ENCODE data around the gene MBD3L5.
"Not testable (repeated sequence)": the region's sequence is repeated elsewhere in the genome, so short reads cannot be mapped to it uniquely, and the experiment has no call there.

The MBD3L5 gene

GRCh38 chr19:7030278-7030677 lies at the start of gene MBD3L5:
Gene MBD3L5 (plus strand): TSS chr19:7030578. CDS start chr19:7030612, 34 bp downstream.
- not testable (repeated sequence) for DNase-seq (ENCODE audit: low read depth, low spot score)

GRCh38 chr19:6983448-6983847 lies 46.9 kb upstream of the MBD3L5 start:
- DNase-seq (ENCODE audit: low read depth, low spot score), result no peak

- DNase-seq (ENCODE audit: low read depth, low spot score), result no peak
Observed at GRCh38 chr19:6987850-6988249, 42.5 kb upstream of the MBD3L5 start.

GRCh38 chr19:6988257-6988656 lies 42.1 kb upstream of the MBD3L5 start:
- DNase-seq (ENCODE audit: low read depth, low spot score), result no peak

GRCh38 chr19:6995054-6995453 lies 35.3 kb upstream of the MBD3L5 start:
- no peak for DNase-seq (ENCODE audit: low read depth, low spot score)

GRCh38 chr19:6996810-6997209 lies 33.6 kb upstream of the MBD3L5 start:
- DNase-seq (ENCODE audit: low read depth, low spot score), result no peak

- no peak for DNase-seq (ENCODE audit: low read depth, low spot score)
Observed at GRCh38 chr19:6997679-6998445, 32.5 kb upstream of the MBD3L5 start.

GRCh38 chr19:6999933-7000332 lies 30.4 kb upstream of the MBD3L5 start:
- DNase-seq (ENCODE audit: low read depth, low spot score), result no peak

- DNase-seq (ENCODE audit: low read depth, low spot score), result no peak
Observed at GRCh38 chr19:7000333-7000732, 30.0 kb upstream of the MBD3L5 start.

GRCh38 chr19:7000816-7001215 lies 29.6 kb upstream of the MBD3L5 start:
- DNase-seq (ENCODE audit: low read depth, low spot score), result no peak

GRCh38 chr19:7004313-7004931 lies 26.0 kb upstream of the MBD3L5 start:
- DNase-seq (ENCODE audit: low read depth, low spot score), result no peak

- no peak for DNase-seq (ENCODE audit: low read depth, low spot score)
Observed at GRCh38 chr19:7006135-7006704, 24.2 kb upstream of the MBD3L5 start.

- no peak for DNase-seq (ENCODE audit: low read depth, low spot score)
Observed at GRCh38 chr19:7007859-7008258, 22.5 kb upstream of the MBD3L5 start.

GRCh38 chr19:7010722-7011593 lies 19.4 kb upstream of the MBD3L5 start:
- DNase-seq (ENCODE audit: low read depth, low spot score), result no peak

- no peak for DNase-seq (ENCODE audit: low read depth, low spot score)
Observed at GRCh38 chr19:7013678-7014077, 16.7 kb upstream of the MBD3L5 start.

- no peak for DNase-seq (ENCODE audit: low read depth, low spot score)
Observed at GRCh38 chr19:7018828-7019227, 11.6 kb upstream of the MBD3L5 start.

- not testable (repeated sequence) for DNase-seq (ENCODE audit: low read depth, low spot score)
Observed at GRCh38 chr19:7021331-7021730, 9.0 kb upstream of the MBD3L5 start, which contains the start of gene MBD3L2B. Gene MBD3L2B (minus strand): TSS chr19:7021431. CDS start chr19:7021397, 34 bp downstream.

- DNase-seq (ENCODE audit: low read depth, low spot score), result not testable (repeated sequence)
Observed at GRCh38 chr19:7028790-7029189, 1.6 kb upstream of the MBD3L5 start.

- not testable (repeated sequence) for DNase-seq (ENCODE audit: low read depth, low spot score)
Observed at GRCh38 chr19:7040079-7040478, 9.7 kb downstream of the MBD3L5 start, which contains the start of gene MBD3L4. Gene MBD3L4 (minus strand): TSS chr19:7040179. CDS start chr19:7040144, 35 bp downstream.

- DNase-seq (ENCODE audit: low read depth, low spot score), result not testable (repeated sequence)
Observed at GRCh38 chr19:7041563-7041962, 11.2 kb downstream of the MBD3L5 start.

- DNase-seq (ENCODE audit: low read depth, low spot score), result not testable (repeated sequence)
Observed at GRCh38 chr19:7049021-7049420, 18.6 kb downstream of the MBD3L5 start, which contains the start of gene MBD3L2. Gene MBD3L2 (plus strand): TSS chr19:7049321. CDS start chr19:7049374, 53 bp downstream.

Measured in ELF-1 (cell line).